Neuron (in vitro differentiated cells): Measurements from ENCODE around the gene TIMM10.

ENCODE experiments used
- H2AFZ ChIP-seq: one replicate; pipeline ENCODE4 v1.6.1; 2013; ENCODE audit warnings: low read depth, mild to moderate bottlenecking, inconsistent platforms, low read length, moderate library complexity
- H3K27me3 ChIP-seq: one replicate; pipeline ENCODE4 v1.6.1; 2013; ENCODE audit warnings: low read length; ENCODE audit not compliant: insufficient read depth
- H3K36me3 ChIP-seq: one replicate; pipeline ENCODE4 v1.6.1; 2013; ENCODE audit warnings: low read length; ENCODE audit not compliant: insufficient read depth
- H3K4me1 ChIP-seq: one replicate; pipeline ENCODE4 v1.6.1; 2013; ENCODE audit warnings: low read length; ENCODE audit not compliant: insufficient read depth
- H3K4me3 ChIP-seq: 2 replicates; pipeline ENCODE4 v1.5.1; 2013; ENCODE audit warnings: mild to moderate bottlenecking, low read length, moderate library complexity
- H3K9me3 ChIP-seq: one replicate; pipeline ENCODE4 v1.6.1; 2013; ENCODE audit warnings: low read length

The TIMM10 gene

GRCh38 chr11:57481915-57482781 is 48.4 kb downstream of the TIMM10 start:
- peak overlapping the region; percentile 51 for H3K4me3 ChIP-seq
- H3K9me3 ChIP-seq, result no peaks in the 10 kb centered on the region
- H3K4me1 ChIP-seq, result peaks cover 35% of the 10 kb centered on the region
- H3K27me3 ChIP-seq, result peaks cover 5% of the 10 kb centered on the region
- H2AFZ ChIP-seq, result no peak overlapping the region
- H3K36me3 ChIP-seq, result no peaks in the 10 kb centered on the region

GRCh38 chr11:57481315-57481714 is 49.2 kb downstream of the TIMM10 start:
- Histone ChIP-seq H3K27me3 (peaks cover 5% of the 10 kb centered on the region), H2AFZ (no peak overlapping the region)

GRCh38 chr11:57480409-57481137 is 50.0 kb downstream of the TIMM10 start:
- H3K9me3 ChIP-seq, result no peaks in the 10 kb centered on the region
- no peak overlapping the region for H2AFZ ChIP-seq
- H3K27me3 ChIP-seq, result peaks cover 5% of the 10 kb centered on the region
- no peaks in the 10 kb centered on the region for H3K36me3 ChIP-seq
- H3K4me3 ChIP-seq, result no peak overlapping the region
- peaks cover 35% of the 10 kb centered on the region for H3K4me1 ChIP-seq

More at GRCh38 chr11:57481315-57481714, 49.2 kb downstream of the TIMM10 start:
- peaks cover 35% of the 10 kb centered on the region for H3K4me1 ChIP-seq
- H3K36me3 ChIP-seq, result no peaks in the 10 kb centered on the region
- no peaks in the 10 kb centered on the region for H3K9me3 ChIP-seq
- no peak overlapping the region for H3K4me3 ChIP-seq

- Histone ChIP-seq H3K4me3 (no peak overlapping the region), H3K36me3 (no peaks in the 10 kb centered on the region), H2AFZ (no peak overlapping the region), H3K4me1 (peaks cover 35% of the 10 kb centered on the region), H3K27me3 (peaks cover 5% of the 10 kb centered on the region), H3K9me3 (no peaks in the 10 kb centered on the region)
Measured at GRCh38 chr11:57479911-57480310, 50.6 kb downstream of the TIMM10 start.

GRCh38 chr11:57479021-57479663 is 51.4 kb downstream of the TIMM10 start:
- H2AFZ ChIP-seq, result no peak overlapping the region
- H3K9me3 ChIP-seq, result no peaks in the 10 kb centered on the region
- H3K27me3 ChIP-seq, result peaks cover 5% of the 10 kb centered on the region
- no peak overlapping the region for H3K4me3 ChIP-seq
- H3K36me3 ChIP-seq, result no peaks in the 10 kb centered on the region
- peaks cover 35% of the 10 kb centered on the region for H3K4me1 ChIP-seq
